DND-41 (cell line): ENCODE data around the gene PHETA2.

Source experiments
- EZH2 ChIP-seq: IDR thresholded peaks from 3 replicates; pipeline ENCODE4 v1.6.1; 2012; ENCODE audit warnings: borderline replicate concordance, low read depth, mild to moderate bottlenecking, moderate library complexity, low read length, inconsistent platforms; ENCODE audit not compliant: severe bottlenecking
- TF ChIP-seq, protein P1 (sequence below): IDR thresholded peaks from 2 replicates; pipeline ENCODE4 v1.5.1; 2012; ENCODE audit warnings: borderline replicate concordance, low read length, moderate library complexity, mild to moderate bottlenecking; ENCODE audit not compliant: poor library complexity, severe bottlenecking; ENCODE audit errors: extremely low read depth

GRCh38 chr22:42056757-42057511 is 17.1 kb upstream of the PHETA2 start:
- TF ChIP-seq, protein P1, sequence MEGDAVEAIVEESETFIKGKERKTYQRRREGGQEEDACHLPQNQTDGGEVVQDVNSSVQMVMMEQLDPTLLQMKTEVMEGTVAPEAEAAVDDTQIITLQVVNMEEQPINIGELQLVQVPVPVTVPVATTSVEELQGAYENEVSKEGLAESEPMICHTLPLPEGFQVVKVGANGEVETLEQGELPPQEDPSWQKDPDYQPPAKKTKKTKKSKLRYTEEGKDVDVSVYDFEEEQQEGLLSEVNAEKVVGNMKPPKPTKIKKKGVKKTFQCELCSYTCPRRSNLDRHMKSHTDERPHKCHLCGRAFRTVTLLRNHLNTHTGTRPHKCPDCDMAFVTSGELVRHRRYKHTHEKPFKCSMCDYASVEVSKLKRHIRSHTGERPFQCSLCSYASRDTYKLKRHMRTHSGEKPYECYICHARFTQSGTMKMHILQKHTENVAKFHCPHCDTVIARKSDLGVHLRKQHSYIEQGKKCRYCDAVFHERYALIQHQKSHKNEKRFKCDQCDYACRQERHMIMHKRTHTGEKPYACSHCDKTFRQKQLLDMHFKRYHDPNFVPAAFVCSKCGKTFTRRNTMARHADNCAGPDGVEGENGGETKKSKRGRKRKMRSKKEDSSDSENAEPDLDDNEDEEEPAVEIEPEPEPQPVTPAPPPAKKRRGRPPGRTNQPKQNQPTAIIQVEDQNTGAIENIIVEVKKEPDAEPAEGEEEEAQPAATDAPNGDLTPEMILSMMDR = no peak
- no peak for TF ChIP-seq EZH2
